ENCODE measurements around the gene MUC6.
"Not testable (repeated sequence)": the region's sequence is repeated elsewhere in the genome, so short reads cannot be mapped to it uniquely, and the experiment has no call there.

Gene MUC6

DNA sequence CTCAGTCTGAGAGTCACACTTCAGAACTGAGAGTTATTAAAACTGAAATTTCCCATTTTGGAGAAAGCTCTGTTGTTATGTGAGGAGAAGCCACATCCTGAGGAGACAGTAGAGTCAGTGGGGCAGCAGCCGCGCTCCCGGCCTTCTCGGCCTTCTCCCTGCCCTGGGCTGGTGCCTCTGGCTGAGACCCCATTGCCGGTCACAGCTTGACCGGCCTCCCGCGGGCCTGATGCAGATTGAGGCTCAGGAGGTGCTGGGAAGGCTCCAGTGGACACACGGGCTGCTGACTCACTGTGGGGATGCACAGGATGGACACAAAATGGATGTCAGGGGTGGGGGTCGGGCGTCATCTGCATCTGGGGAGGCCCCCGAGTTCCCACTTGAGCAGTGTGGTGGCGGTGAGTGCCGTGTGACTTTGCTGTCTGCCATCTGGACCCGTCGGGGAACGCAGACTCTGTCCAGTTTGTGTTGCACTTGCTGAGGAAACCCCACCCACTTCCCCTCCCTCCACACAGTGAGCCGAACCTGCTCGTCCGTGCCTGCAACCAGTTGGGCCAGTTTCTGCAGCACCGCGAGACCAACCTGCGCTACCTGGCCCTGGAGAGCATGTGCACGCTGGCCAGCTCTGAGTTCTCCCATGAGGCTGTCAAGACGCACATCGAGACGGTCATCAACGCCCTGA, 50.1 kb downstream of the MUC6 start:
- DNase-seq (ENCODE audit: low read depth, low spot score): peak; percentile 77

DNA sequence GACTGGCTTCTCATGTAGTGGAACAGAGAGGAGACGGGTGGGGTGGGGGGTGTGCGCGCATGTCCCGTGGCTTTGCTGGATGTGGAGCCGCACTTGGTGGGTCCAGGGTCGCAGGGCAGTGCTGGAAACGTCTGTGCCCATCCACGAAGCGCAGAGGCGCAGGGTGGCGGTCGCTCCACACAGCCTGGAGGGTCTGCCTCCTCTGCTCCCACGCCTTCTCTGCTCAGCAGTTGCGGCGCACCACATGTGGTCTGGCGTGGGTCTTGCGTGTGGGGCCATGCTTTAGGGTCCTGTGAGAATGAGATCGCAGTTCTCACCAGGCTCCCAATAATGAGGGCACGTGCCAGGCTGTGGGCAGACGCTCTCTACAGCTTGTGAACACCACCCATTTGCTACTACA, 50.7 kb downstream of the MUC6 start:
- no peak for DNase-seq (ENCODE audit: low read depth, low spot score)

DNA sequence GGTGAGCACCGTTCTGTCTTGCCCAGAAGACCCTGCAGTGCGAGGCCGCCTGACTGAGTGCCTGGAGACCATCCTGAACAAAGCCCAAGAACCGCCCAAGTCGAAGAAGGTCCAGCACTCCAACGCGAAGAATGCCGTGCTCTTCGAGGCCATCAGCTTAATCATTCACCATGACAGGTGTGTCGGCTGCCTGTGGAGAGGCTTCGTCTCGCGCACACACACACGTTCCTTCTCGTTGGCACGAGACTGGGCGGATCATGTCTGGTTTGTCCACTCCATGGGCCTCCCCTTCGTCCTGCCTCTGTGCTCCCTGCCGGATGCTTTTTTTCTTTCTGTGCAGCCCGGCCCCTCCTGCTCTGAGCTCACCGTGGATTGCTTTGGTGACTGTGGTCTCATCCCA, 51.1 kb downstream of the MUC6 start:
- DNase-seq (ENCODE audit: low read depth, low spot score): no peak

DNA sequence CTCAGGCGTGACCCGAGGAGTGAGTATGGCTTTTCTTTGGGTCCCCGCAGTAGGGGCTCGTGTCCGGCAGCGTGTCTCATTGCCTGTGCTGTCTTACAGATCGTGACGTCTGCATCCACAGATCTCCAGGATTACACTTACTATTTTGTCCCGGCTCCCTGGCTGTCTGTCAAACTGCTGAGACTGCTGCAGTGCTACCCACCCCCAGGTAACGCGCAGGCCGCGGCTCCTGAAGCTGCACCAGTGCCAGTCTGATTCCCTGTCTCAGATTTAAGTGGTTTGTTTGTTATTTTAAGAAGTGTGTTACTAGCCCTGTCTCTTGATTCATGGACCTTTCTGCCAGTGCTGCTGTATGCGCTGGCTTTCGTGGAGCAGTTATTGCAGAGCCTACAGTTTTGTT, 52.0 kb downstream of the MUC6 start:
- DNase-seq (ENCODE audit: low read depth, low spot score): no peak

- DNase-seq (ENCODE audit: low read depth, low spot score): no peak
Observed at GRCh38 chr11:981764-982163, 54.8 kb downstream of the MUC6 start.

- DNase-seq (ENCODE audit: low read depth, low spot score): no peak
Observed at GRCh38 chr11:980438-981357, 55.8 kb downstream of the MUC6 start.

DNA sequence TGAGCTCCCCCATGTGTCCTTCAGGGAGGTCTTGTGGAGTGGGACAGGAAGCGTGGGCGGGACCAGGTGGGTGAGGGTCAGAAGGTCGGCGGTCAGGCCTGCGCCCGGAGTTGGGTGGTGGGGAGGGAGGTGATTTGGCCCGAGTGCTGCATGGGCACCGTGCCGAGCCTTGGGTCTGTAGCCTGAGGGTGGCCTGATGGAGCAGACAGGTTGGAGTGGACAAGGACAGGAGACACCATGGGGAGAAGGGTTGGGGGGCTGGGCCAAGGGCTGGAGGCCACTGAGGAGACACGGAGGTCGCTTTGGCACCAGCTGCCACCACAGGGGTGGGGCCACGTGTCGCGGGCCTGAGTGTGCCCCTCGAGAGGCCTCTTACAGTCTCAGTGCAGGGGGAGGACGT, 57.7 kb downstream of the MUC6 start:
- no peak for DNase-seq (ENCODE audit: low read depth, low spot score)

GRCh38 chr11:977830-978720, 58.4 kb downstream of the MUC6 start:
- no peak for DNase-seq (ENCODE audit: low read depth, low spot score)

DNA sequence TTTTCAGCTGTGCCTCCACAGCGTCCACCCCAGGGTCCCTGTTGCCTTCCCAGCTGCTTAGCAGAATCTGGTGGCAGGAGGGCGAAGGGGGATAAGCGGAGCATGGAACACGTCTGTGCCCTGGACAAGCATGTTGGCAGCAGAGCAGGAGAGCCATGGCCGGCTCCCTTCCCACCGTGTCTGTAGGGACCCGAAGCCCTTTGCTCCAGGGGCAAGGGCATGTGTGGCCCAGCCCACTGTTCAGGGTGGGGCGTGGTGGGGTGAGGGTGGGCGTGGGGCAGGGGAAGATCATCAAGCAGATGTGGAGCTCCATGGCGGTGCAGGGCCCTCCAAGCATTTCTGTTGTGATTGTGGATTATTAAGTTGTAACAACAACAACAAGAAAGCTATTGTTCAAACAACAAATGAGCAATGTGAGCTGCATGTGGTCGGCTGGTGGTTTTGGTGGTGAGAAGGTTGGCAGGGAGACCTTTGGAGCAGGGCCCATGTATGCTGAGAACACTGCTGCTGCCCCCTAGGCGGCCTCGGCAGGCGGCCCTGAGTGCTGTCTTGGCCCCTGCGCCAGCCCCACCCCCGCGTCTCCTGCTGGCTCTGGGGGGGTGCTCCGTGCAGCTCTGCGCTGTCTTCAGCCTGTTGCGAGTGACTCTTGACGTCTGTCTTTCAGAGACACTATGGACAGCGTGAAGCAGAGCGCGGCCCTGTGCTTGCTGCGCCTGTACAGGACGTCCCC, 59.9 kb downstream of the MUC6 start:
- no peak for DNase-seq (ENCODE audit: low read depth, low spot score)

- peak; percentile 76 for DNase-seq (ENCODE audit: low read depth, low spot score)
Observed at GRCh38 chr11:975827-976226, 60.7 kb downstream of the MUC6 start.

DNA sequence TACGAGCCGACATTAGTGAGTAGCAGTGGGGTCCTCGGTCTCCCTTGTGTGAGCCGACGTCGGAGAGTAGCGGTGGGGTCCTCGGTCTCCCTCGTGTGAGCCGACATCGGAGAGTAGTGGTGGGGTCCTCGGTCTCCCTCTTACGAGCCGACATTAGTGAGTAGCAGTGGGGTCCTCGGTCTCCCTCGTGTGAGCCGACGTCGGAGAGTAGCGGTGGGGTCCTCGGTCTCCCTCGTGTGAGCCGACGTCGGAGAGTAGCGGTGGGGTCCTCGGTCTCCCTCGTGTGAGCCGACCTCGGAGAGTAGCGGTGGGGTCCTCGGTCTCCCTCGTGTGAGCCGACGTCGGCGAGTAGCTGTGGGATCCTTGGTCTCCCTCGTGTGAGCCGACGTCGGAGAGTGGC, 61.1 kb downstream of the MUC6 start:
- not testable (repeated sequence) for DNase-seq (ENCODE audit: low read depth, low spot score)

GRCh38 chr11:973237-973636, 63.3 kb downstream of the MUC6 start:
- no peak for DNase-seq (ENCODE audit: low read depth, low spot score)

- no peak for DNase-seq (ENCODE audit: low read depth, low spot score)
Observed at GRCh38 chr11:972523-973211, 63.9 kb downstream of the MUC6 start.

GRCh38 chr11:971731-972365, 64.7 kb downstream of the MUC6 start:
- no peak for DNase-seq (ENCODE audit: low read depth, low spot score)

DNA sequence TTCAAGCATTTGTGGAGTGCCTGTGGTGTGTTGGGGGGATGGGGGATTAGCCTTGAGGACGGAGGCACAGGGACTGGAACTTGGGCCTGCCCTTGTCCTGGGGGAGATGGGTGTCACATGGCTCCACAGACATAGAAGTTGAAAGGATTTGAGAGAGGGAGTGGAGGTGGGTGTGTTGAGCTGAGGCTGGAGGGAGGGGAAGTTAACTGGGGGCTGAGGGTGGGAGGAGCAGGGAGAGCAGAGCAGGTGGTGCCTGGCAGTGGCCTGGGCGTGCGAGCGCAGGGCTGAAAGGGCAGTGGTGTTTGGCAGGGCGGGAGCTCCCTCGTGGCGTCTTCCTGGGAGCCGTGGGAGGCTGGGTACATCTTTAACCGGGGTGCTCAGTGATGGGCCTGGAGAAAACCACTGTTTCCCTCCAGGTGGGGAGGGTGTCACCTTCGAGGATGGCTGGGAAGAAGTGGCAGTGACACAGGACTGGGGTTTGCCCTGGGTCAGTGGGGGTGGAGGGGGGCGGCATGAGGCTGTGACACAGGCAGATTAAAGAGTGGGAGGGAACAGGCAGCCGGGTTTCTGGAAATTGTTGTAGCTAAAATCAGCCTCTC, 65.3 kb downstream of the MUC6 start:
- DNase-seq (ENCODE audit: low read depth, low spot score): no peak

GRCh38 chr11:970319-970871, 66.1 kb downstream of the MUC6 start:
- no peak for DNase-seq (ENCODE audit: low read depth, low spot score)

DNA sequence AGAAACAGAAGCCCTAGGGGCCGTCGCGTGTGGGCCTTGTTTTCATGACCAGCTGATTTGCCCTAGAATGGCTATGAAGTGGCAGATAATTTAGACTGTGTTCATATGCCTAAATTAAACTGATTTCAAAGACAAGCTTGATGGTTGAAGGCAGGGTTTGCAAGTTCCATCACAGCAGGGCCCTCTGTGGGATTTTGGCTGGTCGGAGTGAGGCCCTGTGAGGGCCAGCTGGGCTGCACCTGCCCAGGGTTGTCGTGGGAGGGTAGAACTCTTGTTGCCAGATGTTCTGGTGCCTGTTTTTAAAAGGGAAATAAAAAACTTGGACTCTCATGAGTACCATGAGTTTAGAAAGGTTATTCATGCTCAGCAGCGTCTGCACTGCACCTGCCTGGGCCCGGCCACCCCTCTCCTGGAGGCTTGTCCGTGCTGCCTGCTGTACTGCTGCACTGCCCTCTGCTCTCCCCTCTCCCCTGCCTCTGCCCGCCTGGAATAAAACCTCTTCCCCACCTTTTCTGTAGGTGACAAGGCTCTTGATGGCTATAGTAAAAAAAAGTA, 66.8 kb downstream of the MUC6 start:
- DNase-seq (ENCODE audit: low read depth, low spot score): no peak

DNA sequence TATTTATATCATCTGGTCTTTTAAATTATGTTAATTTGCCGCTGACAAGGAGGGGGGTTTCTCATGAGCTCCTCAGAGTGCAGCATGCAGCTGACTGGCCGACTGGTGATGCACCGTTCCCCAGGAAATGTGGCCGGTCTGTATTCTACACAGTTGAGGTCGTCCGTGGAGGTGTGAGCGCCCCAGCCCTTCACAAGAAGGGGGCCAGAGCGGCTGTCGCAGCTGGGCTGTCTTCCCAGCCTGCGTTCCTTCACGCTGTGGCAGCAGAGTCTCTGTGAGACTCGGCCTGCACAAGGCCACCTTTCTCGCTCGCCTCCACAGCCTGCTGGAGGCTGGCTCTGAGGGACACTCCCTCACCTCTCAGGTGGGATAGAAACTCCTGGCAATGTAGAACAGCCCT, 67.7 kb downstream of the MUC6 start:
- DNase-seq (ENCODE audit: low read depth, low spot score): no peak
